ENCODE results near the gene FAM217A. TPM values are rescaled to one million over a fixed set of nuclear protein-coding genes. Genes with fewer than 3 reads are reported as not detected.

FAM217A gene
- polyA plus RNA-seq, 3 donors from 2014 or later: 0.16 TPM; not detected in 2

GRCh38 chr6:4029687-4030086, 49.2 kb downstream of the FAM217A start:
- peaks cover 65 to 95% of the 10 kb centered on the region in 2 donors for H3K4me1 Mint-ChIP-seq
- H3K4me3 Mint-ChIP-seq: no peak overlapping the region
- H3K27ac Mint-ChIP-seq: peak overlapping the region in 1 of 6 donors; percentile 22
- no peak for DNase-seq
- H3K36me3 Mint-ChIP-seq: peaks cover 6 to 17% (median 14%) of the 10 kb centered on the region in 3 donors
- no peaks in the 10 kb centered on the region for H3K9me3 Mint-ChIP-seq
- peaks cover 0 to 5% (median 0%) of the 10 kb centered on the region in 3 donors for H3K27me3 Mint-ChIP-seq (ENCODE audit: low read depth in 3 of 3)

- peaks cover 66 to 95% of the 10 kb centered on the region in 2 donors for H3K4me1 Mint-ChIP-seq
- no peak for DNase-seq
- H3K4me3 Mint-ChIP-seq: no peak overlapping the region
- H3K27ac Mint-ChIP-seq: peak overlapping the region in 1 of 6 donors; percentile 34
- no peaks in the 10 kb centered on the region for H3K9me3 Mint-ChIP-seq
- H3K27me3 Mint-ChIP-seq (ENCODE audit: low read depth in 3 of 3): peaks cover 0 to 5% (median 0%) of the 10 kb centered on the region in 3 donors
- H3K36me3 Mint-ChIP-seq: peaks cover 6 to 17% (median 14%) of the 10 kb centered on the region in 3 donors
These were observed 50.9 kb downstream of the FAM217A start for GRCh38 chr6:4028051-4028450.

GRCh38 chr6:4025681-4026080, 53.3 kb downstream of the FAM217A start:
- H3K36me3 Mint-ChIP-seq: peaks cover 0 to 3% (median 0%) of the 10 kb centered on the region in 3 donors
- peaks cover 3 to 11% (median 7%) of the 10 kb centered on the region in 3 donors for H3K27me3 Mint-ChIP-seq (ENCODE audit: low read depth in 3 of 3)
- no peak for DNase-seq
- H3K9me3 Mint-ChIP-seq: no peaks in the 10 kb centered on the region
- peak overlapping the region in 2 of 6 donors; percentile 4 to 9 for H3K27ac Mint-ChIP-seq
- H3K4me1 Mint-ChIP-seq: peaks cover 67 to 95% of the 10 kb centered on the region in 2 donors
- H3K4me3 Mint-ChIP-seq: peak overlapping the region in 1 of 5 donors; percentile 19

- Mint-ChIP-seq H3K4me3 (peak overlapping the region; percentile 65 to 98 (median 87)), H3K27ac (peak overlapping the region; percentile 80 to 99 (median 96)), H3K36me3 (peaks cover 0 to 3% (median 0%) of the 10 kb centered on the region in 3 donors), H3K9me3 (no peaks in the 10 kb centered on the region), H3K4me1 (peaks cover 68 to 87% of the 10 kb centered on the region in 2 donors), H3K27me3 (ENCODE audit: low read depth in 3 of 3) (peaks cover 8 to 18% (median 17%) of the 10 kb centered on the region in 3 donors)
- DNase-seq: no peak
These were observed 55.7 kb downstream of the FAM217A start for GRCh38 chr6:4023240-4023639.

GRCh38 chr6:4021854-4022695, 56.9 kb downstream of the FAM217A start:
- H3K36me3 Mint-ChIP-seq: peaks cover 0 to 3% (median 0%) of the 10 kb centered on the region in 3 donors
- H3K4me1 Mint-ChIP-seq: peaks cover 74 to 87% of the 10 kb centered on the region in 2 donors
- H3K27me3 Mint-ChIP-seq (ENCODE audit: low read depth in 3 of 3): peaks cover 11 to 23% (median 21%) of the 10 kb centered on the region in 3 donors
- H3K9me3 Mint-ChIP-seq: no peaks in the 10 kb centered on the region
- H3K27ac Mint-ChIP-seq: peak overlapping the region; percentile 95 to 99 (median 99)
- peak in 1 of 3 donors; percentile 33 for DNase-seq
- H3K4me3 Mint-ChIP-seq: peak overlapping the region; percentile 87 to 99 (median 97)

- peaks cover 68 to 83% of the 10 kb centered on the region in 2 donors for H3K4me1 Mint-ChIP-seq
- H3K27ac Mint-ChIP-seq: peak overlapping the region; percentile 95 to 99 (median 99)
- peak overlapping the region; percentile 87 to 99 (median 97) for H3K4me3 Mint-ChIP-seq
- H3K9me3 Mint-ChIP-seq: no peaks in the 10 kb centered on the region
- peak; percentile 81 to 82 (median 82) for DNase-seq
- H3K27me3 Mint-ChIP-seq (ENCODE audit: low read depth in 3 of 3): peaks cover 11 to 23% (median 21%) of the 10 kb centered on the region in 3 donors
- no peaks in the 10 kb centered on the region for H3K36me3 Mint-ChIP-seq
These were observed 57.6 kb downstream of the FAM217A start for GRCh38 chr6:4021133-4021853.

GRCh38 chr6:4020822-4021132, 58.2 kb downstream of the FAM217A start:
- no peak for DNase-seq
- H3K4me1 Mint-ChIP-seq: peaks cover 71 to 86% of the 10 kb centered on the region in 2 donors
- no peaks in the 10 kb centered on the region for H3K36me3 Mint-ChIP-seq
- H3K4me3 Mint-ChIP-seq: peak overlapping the region; percentile 87 to 99 (median 97)
- no peaks in the 10 kb centered on the region for H3K9me3 Mint-ChIP-seq
- peak overlapping the region; percentile 95 to 99 (median 99) for H3K27ac Mint-ChIP-seq
- H3K27me3 Mint-ChIP-seq (ENCODE audit: low read depth in 3 of 3): peaks cover 11 to 23% (median 21%) of the 10 kb centered on the region in 3 donors

- Mint-ChIP-seq H3K27me3 (ENCODE audit: low read depth in 3 of 3) (peaks cover 11 to 23% (median 21%) of the 10 kb centered on the region in 3 donors), H3K9me3 (no peaks in the 10 kb centered on the region), H3K4me1 (peaks cover 68 to 85% of the 10 kb centered on the region in 2 donors), H3K36me3 (peaks cover 0 to 3% (median 0%) of the 10 kb centered on the region in 3 donors), H3K27ac (peak overlapping the region; percentile 93 to 100 (median 98)), H3K4me3 (peak overlapping the region; percentile 92 to 100 (median 96))
- DNase-seq: no peak
These were observed 60.1 kb downstream of the FAM217A start for GRCh38 chr6:4018924-4019236.

Other genes starting within 250 kb of the FAM217A start
- 10 to 100 TPM in 1 of 3 donors, 1 to 10 TPM in 2; 3.9 to 15.9 (median 4.2) TPM for gene FAM50B, start 229.8 kb downstream of the FAM217A start, polyA plus RNA-seq
- gene ECI2, start 56.4 kb upstream of the FAM217A start, polyA plus RNA-seq: 10 to 100 TPM; 37.0 to 61.3 (median 43.3) TPM